Measurements from ENCODE around the gene SPATA21.

- TF ChIP-seq, protein P1, sequence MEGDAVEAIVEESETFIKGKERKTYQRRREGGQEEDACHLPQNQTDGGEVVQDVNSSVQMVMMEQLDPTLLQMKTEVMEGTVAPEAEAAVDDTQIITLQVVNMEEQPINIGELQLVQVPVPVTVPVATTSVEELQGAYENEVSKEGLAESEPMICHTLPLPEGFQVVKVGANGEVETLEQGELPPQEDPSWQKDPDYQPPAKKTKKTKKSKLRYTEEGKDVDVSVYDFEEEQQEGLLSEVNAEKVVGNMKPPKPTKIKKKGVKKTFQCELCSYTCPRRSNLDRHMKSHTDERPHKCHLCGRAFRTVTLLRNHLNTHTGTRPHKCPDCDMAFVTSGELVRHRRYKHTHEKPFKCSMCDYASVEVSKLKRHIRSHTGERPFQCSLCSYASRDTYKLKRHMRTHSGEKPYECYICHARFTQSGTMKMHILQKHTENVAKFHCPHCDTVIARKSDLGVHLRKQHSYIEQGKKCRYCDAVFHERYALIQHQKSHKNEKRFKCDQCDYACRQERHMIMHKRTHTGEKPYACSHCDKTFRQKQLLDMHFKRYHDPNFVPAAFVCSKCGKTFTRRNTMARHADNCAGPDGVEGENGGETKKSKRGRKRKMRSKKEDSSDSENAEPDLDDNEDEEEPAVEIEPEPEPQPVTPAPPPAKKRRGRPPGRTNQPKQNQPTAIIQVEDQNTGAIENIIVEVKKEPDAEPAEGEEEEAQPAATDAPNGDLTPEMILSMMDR (IDR thresholded peaks at IDR 0.05; ENCODE audit: insufficient read depth, low read length, poor library complexity, severe bottlenecking): no peak
- no peak for TF ChIP-seq EZH2phosphoT487 (conservative IDR thresholded peaks at IDR 0.05; ENCODE audit: low read length)
Observed at GRCh38 chr1:16425125-16426025, 11.8 kb downstream of the SPATA21 start.
